ENCODE measurements around the gene KRTAP10-11.

DNA sequence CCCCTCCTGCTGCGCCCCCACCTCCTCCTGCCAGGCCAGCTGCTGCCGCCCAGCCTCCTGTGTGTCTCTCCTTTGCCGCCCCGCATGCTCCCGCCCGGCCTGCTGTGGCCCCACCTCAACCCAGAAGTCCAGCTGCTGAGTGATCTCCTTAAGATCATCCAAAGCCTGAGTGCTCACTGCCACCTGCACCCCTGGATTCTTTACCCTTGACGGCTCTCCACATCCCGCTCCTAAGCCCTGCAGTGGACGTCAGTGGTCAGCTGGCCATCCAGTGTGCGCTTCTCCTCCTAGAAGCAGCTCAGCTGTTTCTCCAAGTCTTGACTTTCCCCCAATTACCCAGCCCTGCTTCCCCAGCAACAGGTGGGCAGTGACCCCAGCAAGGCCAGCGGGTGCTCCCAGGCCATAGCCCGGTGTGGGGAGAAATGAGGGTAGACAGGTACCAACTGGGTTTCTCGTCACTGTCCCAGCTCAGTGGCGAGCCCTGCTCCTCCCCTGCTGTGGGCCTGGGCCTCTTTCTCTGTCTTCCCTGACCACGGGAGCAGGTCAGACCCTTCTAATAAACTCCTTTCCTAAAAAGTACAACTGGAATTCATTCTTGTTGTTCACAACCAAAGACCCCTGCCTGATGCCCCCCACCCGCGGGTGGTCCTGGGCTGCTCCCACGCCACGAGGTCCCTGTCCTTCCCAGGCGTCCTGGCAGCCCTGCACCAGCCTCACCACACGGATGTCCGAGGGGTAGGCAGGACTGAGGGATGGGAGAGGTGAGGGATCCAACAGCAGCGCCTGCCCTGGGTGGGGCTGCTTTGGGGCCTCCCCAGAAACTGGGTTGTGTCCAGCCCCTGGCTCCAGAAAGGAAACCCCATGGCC is 44.4 kb upstream of the KRTAP10-11 start:
- TF ChIP-seq CTCF (IDR thresholded peaks at IDR 0.05) (no peak), POLR2A (IDR thresholded peaks at IDR 0.05) (no peak)
